Keratinocyte (primary cell): ENCODE data around the gene HOXC5. TPM values are rescaled to one million over a fixed set of nuclear protein-coding genes. Genes with fewer than 3 reads are reported as not detected.

Source experiments
- DNase-seq: peaks from one replicate; pipeline ENCODE4 v3.0.0-alpha.2; 2011; ENCODE audit warnings: low read depth, missing footprints, low spot score
- FAIRE-seq: peaks from 2 replicates; lab custom pipeline; 2011; peaks lifted over from hg19 to GRCh38; lab: Jason Lieb, UNC
- H2AFZ ChIP-seq: 2 replicates; pipeline ENCODE4 v1.6.0; 2012; ENCODE audit warnings: low read length, control low read depth, inconsistent platforms; ENCODE audit not compliant: control insufficient read depth
- H3K27ac ChIP-seq: 2 replicates; pipeline ENCODE4 v1.5.1; 2011; ENCODE audit warnings: low read length; ENCODE audit not compliant: control insufficient read depth, insufficient read depth
- H3K27me3 ChIP-seq: 3 replicates; pipeline ENCODE4 v1.6.0; 2011; ENCODE audit warnings: low read length; ENCODE audit not compliant: control insufficient read depth, insufficient read depth; ENCODE audit errors: extremely low read depth
- H3K36me3 ChIP-seq, 2 experiments: 2 replicates in 1 of 2; 3 replicates in 1 of 2; pipeline ENCODE4 v1.5.1; 2011; ENCODE audit warnings: low read length in 2 of 2, mild to moderate bottlenecking in 1 of 2; ENCODE audit not compliant: control insufficient read depth in 2 of 2, insufficient read depth in 2 of 2; ENCODE audit errors: extremely low read depth in 1 of 2
- H3K4me1 ChIP-seq: 3 replicates; pipeline ENCODE4 v1.5.1; 2011; ENCODE audit warnings: low read length; ENCODE audit not compliant: control insufficient read depth, insufficient read depth; ENCODE audit errors: extremely low read depth
- H3K4me2 ChIP-seq: 3 replicates; pipeline ENCODE4 v1.6.0; 2011; ENCODE audit warnings: low read depth, low read length; ENCODE audit not compliant: control insufficient read depth, insufficient read depth; ENCODE audit errors: extremely low read depth
- H3K4me3 ChIP-seq, 3 experiments: fragments of 200-600 bp in 1 of 3; sonication (generic) in 1 of 3; 2 replicates in 2 of 3; 3 replicates in 1 of 3; pipeline ENCODE4 v1.5.1; 2011 to 2016; ENCODE audit warnings: low read length in 3 of 3, mild to moderate bottlenecking in 3 of 3, control low read depth in 2 of 3, inconsistent platforms in 1 of 3, low read depth in 1 of 3, mixed read lengths in 1 of 3, mixed run types in 1 of 3, moderate library complexity in 1 of 3; ENCODE audit not compliant: control insufficient read depth in 2 of 3, insufficient read depth in 2 of 3; ENCODE audit errors: extremely low read depth in 1 of 3
- H3K79me2 ChIP-seq: 2 replicates; pipeline ENCODE4 v1.6.0; 2012; ENCODE audit warnings: low read length; ENCODE audit not compliant: control insufficient read depth, insufficient read depth
- H3K9ac ChIP-seq: 3 replicates; pipeline ENCODE4 v1.6.0; 2011; ENCODE audit warnings: low read length; ENCODE audit not compliant: control insufficient read depth, insufficient read depth; ENCODE audit errors: extremely low read depth
- H3K9me1 ChIP-seq: 3 replicates; pipeline ENCODE4 v1.6.0; 2011; ENCODE audit warnings: low read length; ENCODE audit not compliant: control insufficient read depth, insufficient read depth; ENCODE audit errors: extremely low read depth
- H3K9me3 ChIP-seq: 2 replicates; pipeline ENCODE4 v1.5.1; 2012; ENCODE audit warnings: low read depth, low read length; ENCODE audit not compliant: control insufficient read depth
- H4K20me1 ChIP-seq: 3 replicates; pipeline ENCODE4 v1.6.0; 2011; ENCODE audit warnings: low read length; ENCODE audit not compliant: control insufficient read depth, insufficient read depth; ENCODE audit errors: extremely low read depth
- EZH2 ChIP-seq: IDR thresholded peaks from one replicate; pipeline ENCODE4 v1.6.1; 2012; ENCODE audit warnings: inconsistent platforms, mild to moderate bottlenecking, low read length, moderate library complexity
- dilution Hi-C: fragments of 300-500 bp; cut with MboI; formaldehyde crosslinking; loops from one replicate; pipeline ENCODE4 v1.7.0; 2020; ENCODE audit warnings: low sequenced_read_pairs; ENCODE audit not compliant: extremely low pct_ligation_motif_present
- polyA plus RNA-seq, 5 experiments: library from polyadenylated mRNA; depleted of rRNA in 3 of 5; stranded (reverse) in 3 of 5; stranded (forward) in 1 of 5; unstranded in 1 of 5; fragments of >200 nt; gene quantifications; 1 replicate in 1 of 5; 2 replicates in 3 of 5; 3 replicates in 1 of 5; pipeline versions ENCODE4 v1.2.1 to v1.2.3, GENCODE V29; 2011 to 2012; ENCODE audit warnings: missing spikeins in 2 of 5, low read depth in 1 of 5, low replicate concordance in 1 of 5
- TF ChIP-seq, protein P1 (sequence below), 3 experiments: IDR thresholded peaks in 1 of 3; conservative IDR thresholded peaks in 1 of 3; optimal IDR thresholded peaks in 1 of 3; 2 replicates in 2 of 3; 3 replicates in 1 of 3; pipeline versions ENCODE3 to v1.5.1; 2011; ENCODE audit warnings: low read length in 3 of 3, mild to moderate bottlenecking in 3 of 3, moderate library complexity in 2 of 3, control low read depth in 1 of 3, inconsistent platforms in 1 of 3; ENCODE audit not compliant: insufficient read depth in 2 of 3; ENCODE audit errors: extremely low read depth in 1 of 3

HOXC5 gene
- polyA plus RNA-seq, 1 donor (not counting 4 experiments of a cell fraction or from before 2014, with no cell fraction given) = 0.18 TPM

DNA sequence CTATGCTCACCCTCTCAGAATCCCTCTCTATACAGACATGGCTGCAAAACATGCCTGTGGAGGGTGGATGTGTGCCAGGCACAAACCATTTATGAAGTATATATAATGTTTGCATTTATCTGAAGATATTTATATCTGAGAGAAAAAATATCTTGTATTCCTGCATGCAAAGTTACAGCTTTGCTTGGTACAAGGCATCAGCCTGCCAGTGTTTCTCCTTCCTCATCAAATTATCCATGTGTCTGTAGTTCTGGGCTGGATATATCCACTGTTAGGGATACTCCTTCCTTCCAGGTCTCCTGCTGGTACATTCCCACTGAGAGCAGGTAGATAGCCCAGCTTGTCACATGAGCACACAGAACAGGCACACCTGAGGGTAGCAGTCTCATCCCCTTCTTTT lies 32.8 kb downstream of the HOXC5 start:
- no peaks in the 10 kb centered on the region for H3K9me3 ChIP-seq
- H4K20me1 ChIP-seq = no peaks in the 10 kb centered on the region
- no peak overlapping the region for H3K27ac ChIP-seq
- H3K79me2 ChIP-seq = no peaks in the 10 kb centered on the region
- H3K4me2 ChIP-seq = no peak overlapping the region
- H3K4me1 ChIP-seq = peaks cover 26% of the 10 kb centered on the region
- H2AFZ ChIP-seq = no peak overlapping the region
- dilution Hi-C loops = no loop called here
- no peak overlapping the region for H3K4me3 ChIP-seq
- peaks cover 2% of the 10 kb centered on the region for H3K9me1 ChIP-seq
- TF ChIP-seq, protein P1, sequence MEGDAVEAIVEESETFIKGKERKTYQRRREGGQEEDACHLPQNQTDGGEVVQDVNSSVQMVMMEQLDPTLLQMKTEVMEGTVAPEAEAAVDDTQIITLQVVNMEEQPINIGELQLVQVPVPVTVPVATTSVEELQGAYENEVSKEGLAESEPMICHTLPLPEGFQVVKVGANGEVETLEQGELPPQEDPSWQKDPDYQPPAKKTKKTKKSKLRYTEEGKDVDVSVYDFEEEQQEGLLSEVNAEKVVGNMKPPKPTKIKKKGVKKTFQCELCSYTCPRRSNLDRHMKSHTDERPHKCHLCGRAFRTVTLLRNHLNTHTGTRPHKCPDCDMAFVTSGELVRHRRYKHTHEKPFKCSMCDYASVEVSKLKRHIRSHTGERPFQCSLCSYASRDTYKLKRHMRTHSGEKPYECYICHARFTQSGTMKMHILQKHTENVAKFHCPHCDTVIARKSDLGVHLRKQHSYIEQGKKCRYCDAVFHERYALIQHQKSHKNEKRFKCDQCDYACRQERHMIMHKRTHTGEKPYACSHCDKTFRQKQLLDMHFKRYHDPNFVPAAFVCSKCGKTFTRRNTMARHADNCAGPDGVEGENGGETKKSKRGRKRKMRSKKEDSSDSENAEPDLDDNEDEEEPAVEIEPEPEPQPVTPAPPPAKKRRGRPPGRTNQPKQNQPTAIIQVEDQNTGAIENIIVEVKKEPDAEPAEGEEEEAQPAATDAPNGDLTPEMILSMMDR (optimal IDR thresholded peaks at IDR 0.05 in 1 of 3, IDR thresholded peaks at IDR 0.05 in 1 of 3, conservative IDR thresholded peaks at IDR 0.05 in 1 of 3; ENCODE audit: extremely low read depth in 1 of 3, insufficient read depth in 2 of 3, low read length in 3 of 3) = no peak
- no peak for TF ChIP-seq EZH2
- H3K9ac ChIP-seq = no peak overlapping the region
- no peaks in the 10 kb centered on the region for H3K36me3 ChIP-seq
- DNase-seq (no peak), FAIRE-seq (no peak)
- no peaks in the 10 kb centered on the region for H3K27me3 ChIP-seq

- no peak overlapping the region for H2AFZ ChIP-seq
- no peak overlapping the region for H3K4me2 ChIP-seq
- H3K9me1 ChIP-seq = no peaks in the 10 kb centered on the region
- H3K9me3 ChIP-seq = no peaks in the 10 kb centered on the region
- no peaks in the 10 kb centered on the region for H3K27me3 ChIP-seq
- H3K9ac ChIP-seq = no peak overlapping the region
- no peak overlapping the region for H3K4me3 ChIP-seq
- dilution Hi-C loops = no loop called here
- H3K27ac ChIP-seq = no peak overlapping the region
- H3K36me3 ChIP-seq = no peaks in the 10 kb centered on the region
- TF ChIP-seq, protein P1 (optimal IDR thresholded peaks at IDR 0.05 in 1 of 3, IDR thresholded peaks at IDR 0.05 in 1 of 3, conservative IDR thresholded peaks at IDR 0.05 in 1 of 3; ENCODE audit: extremely low read depth in 1 of 3, insufficient read depth in 2 of 3, low read length in 3 of 3) = no peak
- no peak for TF ChIP-seq EZH2
- H3K4me1 ChIP-seq = peaks cover 19% of the 10 kb centered on the region
- no peaks in the 10 kb centered on the region for H4K20me1 ChIP-seq
- no peaks in the 10 kb centered on the region for H3K79me2 ChIP-seq
- DNase-seq (no peak), FAIRE-seq (no peak)
Measured at GRCh38 chr12:54066408-54066807, 33.6 kb downstream of the HOXC5 start.
